ENCODE data around the gene HYAL3.

The HYAL3 gene

DNA sequence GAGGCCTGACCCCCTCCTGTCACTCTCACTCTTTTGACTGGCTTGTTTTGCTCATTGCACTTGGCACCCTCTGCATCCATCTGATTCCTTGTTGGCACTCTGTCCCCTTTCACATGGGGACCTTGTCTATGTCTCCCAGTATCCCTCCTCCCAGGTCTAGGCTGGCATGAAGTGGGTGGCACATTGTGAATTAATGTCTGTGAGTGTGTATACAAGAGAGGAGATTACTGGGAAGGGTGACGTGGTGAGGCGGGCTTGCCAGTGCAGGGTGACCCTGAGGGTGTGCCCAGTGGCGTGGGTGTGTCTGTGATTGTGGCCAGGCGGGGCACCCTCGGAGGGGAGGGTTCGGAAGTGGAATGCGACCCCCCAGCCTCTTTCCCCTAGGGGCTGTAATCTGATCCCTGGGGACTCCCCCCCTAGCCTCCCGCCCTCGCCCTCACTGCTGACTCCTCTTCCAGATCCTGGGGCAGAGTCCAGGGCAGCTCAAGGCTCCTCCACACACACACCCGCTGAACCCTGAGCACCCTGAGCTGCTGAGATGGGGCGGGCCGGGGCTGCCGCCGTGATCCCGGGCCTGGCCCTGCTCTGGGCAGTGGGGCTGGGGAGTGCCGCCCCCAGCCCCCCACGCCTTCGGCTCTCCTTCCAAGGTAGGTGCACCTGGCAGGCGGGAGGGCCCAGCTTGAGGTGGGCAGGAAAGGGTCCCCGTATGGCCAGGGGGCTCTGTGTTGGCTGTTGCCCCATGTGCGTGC is 30.3 kb downstream of the HYAL3 start, which contains the start of gene SEMA3B:
Gene SEMA3B, plus strand, starts transcription at position 445 of the 749 bp plus-strand sequence. Its CDS starts 94 bp downstream, at position 539.
- TF ChIP-seq, protein P1, sequence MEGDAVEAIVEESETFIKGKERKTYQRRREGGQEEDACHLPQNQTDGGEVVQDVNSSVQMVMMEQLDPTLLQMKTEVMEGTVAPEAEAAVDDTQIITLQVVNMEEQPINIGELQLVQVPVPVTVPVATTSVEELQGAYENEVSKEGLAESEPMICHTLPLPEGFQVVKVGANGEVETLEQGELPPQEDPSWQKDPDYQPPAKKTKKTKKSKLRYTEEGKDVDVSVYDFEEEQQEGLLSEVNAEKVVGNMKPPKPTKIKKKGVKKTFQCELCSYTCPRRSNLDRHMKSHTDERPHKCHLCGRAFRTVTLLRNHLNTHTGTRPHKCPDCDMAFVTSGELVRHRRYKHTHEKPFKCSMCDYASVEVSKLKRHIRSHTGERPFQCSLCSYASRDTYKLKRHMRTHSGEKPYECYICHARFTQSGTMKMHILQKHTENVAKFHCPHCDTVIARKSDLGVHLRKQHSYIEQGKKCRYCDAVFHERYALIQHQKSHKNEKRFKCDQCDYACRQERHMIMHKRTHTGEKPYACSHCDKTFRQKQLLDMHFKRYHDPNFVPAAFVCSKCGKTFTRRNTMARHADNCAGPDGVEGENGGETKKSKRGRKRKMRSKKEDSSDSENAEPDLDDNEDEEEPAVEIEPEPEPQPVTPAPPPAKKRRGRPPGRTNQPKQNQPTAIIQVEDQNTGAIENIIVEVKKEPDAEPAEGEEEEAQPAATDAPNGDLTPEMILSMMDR (IDR thresholded peaks at IDR 0.05; ENCODE audit: low read depth, low read length) = no peak
- DNase-seq (ENCODE audit: low read depth in 2 of 2) = peak in 1 of 2 donors; percentile 50
- no peak within 1 kb of the TSS for H3K4me3 ChIP-seq (replicated peaks in 1 of 2; ENCODE audit: low read depth in 2 of 2, low read length in 2 of 2)

DNA sequence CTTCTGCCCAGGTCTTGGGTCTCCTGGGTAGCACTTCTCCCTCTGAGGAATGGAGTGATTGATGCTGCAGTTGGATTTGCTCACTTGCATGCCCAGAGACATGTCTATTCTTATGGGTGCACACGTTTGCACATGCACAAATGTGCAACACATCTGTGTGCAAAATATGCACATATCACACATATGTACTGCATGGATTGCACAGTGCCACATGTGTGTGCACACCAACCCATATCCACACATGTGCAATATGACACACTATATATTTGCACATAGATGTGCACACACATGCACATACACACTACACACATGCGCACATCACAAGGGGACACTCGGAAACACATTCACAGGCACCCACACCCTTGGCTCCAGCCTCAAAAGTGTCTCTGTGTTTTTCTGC is 30.9 kb downstream of the HYAL3 start:
- TF ChIP-seq, protein P1 (IDR thresholded peaks at IDR 0.05; ENCODE audit: low read depth, low read length) = no peak
- no peak overlapping the region for H3K4me3 ChIP-seq (replicated peaks in 1 of 2; ENCODE audit: low read depth in 2 of 2, low read length in 2 of 2)
- no peak for DNase-seq (ENCODE audit: low read depth in 2 of 2)

DNA sequence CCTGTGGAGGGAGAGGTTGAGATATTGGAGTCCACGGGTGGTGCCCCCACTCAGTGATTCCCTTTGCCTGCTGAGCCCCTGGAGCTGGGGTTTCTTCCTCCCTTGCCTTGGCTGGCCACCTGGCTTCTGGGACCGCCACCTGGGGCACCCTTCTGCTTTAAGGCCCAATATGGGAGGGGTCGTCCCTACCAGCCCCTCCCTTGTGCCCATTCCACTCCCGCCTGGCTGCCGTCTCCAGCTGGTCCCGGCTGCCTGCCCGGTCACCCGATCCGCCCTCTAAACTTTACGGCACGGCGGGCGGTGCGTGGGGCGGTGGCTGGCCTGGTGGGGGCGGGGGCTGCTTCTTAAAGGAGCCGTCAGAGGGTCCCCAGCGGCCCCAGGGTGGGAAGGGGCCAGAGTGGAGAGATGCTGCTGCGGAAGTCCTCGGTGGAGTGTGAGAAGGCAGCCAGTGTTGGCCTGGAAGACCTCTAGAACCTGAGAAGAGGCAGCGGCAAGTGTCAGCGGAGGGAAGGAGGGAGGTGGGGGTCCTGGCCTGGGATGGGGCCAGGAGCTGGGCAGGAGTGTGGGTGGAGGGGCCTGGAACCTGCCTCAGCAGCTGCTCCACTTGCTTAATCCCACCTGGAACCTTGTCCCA is 31.8 kb downstream of the HYAL3 start:
- TF ChIP-seq, protein P1 (IDR thresholded peaks at IDR 0.05; ENCODE audit: low read depth, low read length) = no peak
- peak overlapping the region; percentile 45 to 55 for H3K4me3 ChIP-seq (replicated peaks in 1 of 2; ENCODE audit: low read depth in 2 of 2, low read length in 2 of 2)
- DNase-seq (ENCODE audit: low read depth in 2 of 2) = peak in 1 of 2 donors; percentile 54

DNA sequence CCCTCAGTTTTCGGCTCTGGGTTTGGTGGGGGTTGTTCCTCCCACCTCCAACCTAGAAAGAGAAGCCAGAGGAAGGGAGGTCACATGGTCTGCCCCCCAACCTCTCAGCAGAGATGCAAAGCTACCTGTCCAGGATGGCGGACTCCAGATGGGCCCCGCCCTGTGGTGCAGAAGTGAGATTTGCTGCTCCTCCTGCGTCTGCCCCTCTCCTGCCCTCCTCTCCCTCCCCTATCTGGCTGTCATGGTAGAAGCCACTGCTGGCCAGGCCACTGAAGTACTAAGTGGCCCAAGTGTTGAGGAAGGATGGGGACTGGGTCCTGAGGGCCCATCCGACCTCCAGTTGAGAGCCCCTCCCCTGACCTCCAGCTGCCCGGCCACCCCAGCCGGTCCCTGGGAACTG is 32.4 kb downstream of the HYAL3 start:
- TF ChIP-seq, protein P1 (IDR thresholded peaks at IDR 0.05; ENCODE audit: low read depth, low read length) = no peak
- H3K4me3 ChIP-seq (replicated peaks in 1 of 2; ENCODE audit: low read depth in 2 of 2, low read length in 2 of 2) = peak overlapping the region; percentile 45 to 55
- no peak for DNase-seq (ENCODE audit: low read depth in 2 of 2)

DNA sequence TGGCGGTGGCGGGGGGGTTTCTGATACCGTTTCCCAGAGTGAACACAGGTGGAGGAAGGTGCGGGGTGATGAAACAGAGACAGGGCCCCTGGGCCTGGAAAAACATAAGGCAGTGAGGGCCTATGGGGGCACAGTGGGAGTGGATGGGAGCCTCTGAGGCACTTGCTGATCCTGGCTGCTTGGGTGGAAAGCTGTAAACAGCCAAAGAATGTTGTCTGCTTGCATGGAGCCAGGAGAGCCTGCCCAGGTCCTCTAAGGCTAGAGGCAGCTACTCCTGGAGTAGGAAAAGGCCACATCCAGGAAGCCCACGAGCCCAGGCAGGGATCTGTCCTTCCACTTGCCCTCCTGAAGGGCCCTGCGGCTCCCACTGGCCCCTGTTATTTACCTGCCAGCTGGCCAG is 33.2 kb downstream of the HYAL3 start:
- H3K4me3 ChIP-seq (replicated peaks in 1 of 2; ENCODE audit: low read depth in 2 of 2, low read length in 2 of 2) = no peak overlapping the region
- no peak for DNase-seq (ENCODE audit: low read depth in 2 of 2)
- TF ChIP-seq, protein P1 (IDR thresholded peaks at IDR 0.05; ENCODE audit: low read depth, low read length) = no peak

DNA sequence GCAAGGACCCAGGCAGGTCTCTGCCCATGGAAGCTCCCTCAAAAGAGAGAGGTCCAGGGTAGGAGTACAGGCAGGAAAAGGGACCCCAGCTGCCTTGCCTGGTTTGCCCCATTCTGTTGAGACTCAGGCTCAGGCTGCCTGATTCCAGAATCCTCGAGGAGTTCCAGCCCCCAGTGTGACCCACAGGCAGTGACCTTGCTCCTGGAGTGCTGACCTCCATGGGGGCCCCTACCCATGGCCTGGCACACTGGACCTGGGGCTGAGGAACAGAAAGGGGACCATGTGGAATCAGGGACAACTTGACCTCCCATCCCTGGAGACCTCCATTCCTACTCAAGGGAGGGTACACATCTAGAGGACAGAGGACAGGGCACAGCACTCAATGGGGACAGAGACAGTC is 33.6 kb downstream of the HYAL3 start:
- H3K4me3 ChIP-seq (replicated peaks in 1 of 2; ENCODE audit: low read depth in 2 of 2, low read length in 2 of 2) = no peak overlapping the region
- TF ChIP-seq, protein P1 (IDR thresholded peaks at IDR 0.05; ENCODE audit: low read depth, low read length) = no peak
- no peak for DNase-seq (ENCODE audit: low read depth in 2 of 2)
